Epithelial cell of proximal tubule (primary cell): ENCODE results near the gene LRP5. TPM values are rescaled to one million over a fixed set of nuclear protein-coding genes. Genes with fewer than 3 reads are reported as not detected.

Experiments
- DNase-seq: peaks from one replicate; pipeline ENCODE4 v3.0.0-alpha.2; 2011; ENCODE audit warnings: low read depth
- H3K4me3 ChIP-seq: 2 replicates; pipeline ENCODE4 v1.5.1; 2011; ENCODE audit warnings: low read depth, mild to moderate bottlenecking, low read length
- CTCF ChIP-seq: conservative IDR thresholded peaks from 2 replicates; pipeline ENCODE4 v1.5.1; 2012; ENCODE audit warnings: low read depth, mild to moderate bottlenecking, low read length
- total RNA-seq: library from RNA; depleted of rRNA; stranded (reverse); fragments of >200 nt; gene quantifications from 2 replicates; pipeline ENCODE4 v1.2.3, GENCODE V29; 2015

The LRP5 gene
- total RNA-seq, 1 donor from 2014 or later, result 22.4 TPM

DNA sequence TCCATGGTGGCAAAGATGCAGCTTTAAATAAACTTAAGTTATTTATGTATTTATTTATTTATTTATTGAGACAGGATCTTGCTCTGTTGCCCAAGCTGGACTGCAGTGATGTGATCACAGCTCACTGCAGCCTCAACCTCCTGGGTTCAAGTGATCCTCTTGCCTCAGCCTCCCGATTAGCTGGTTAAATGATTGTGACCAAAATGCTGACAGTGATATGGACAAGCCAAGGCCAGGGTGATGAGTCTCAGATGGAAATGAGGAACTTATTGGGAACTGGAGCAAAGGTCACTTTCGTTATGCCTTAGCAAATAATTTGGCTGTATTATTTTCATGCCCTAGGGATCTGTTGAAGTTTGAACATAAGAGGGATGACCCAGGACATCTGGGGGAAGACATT lies 9.3 kb upstream of the LRP5 start:
- H3K4me3 ChIP-seq, result no peak overlapping the region
- no peak for TF ChIP-seq CTCF
- no peak for DNase-seq

- DNase-seq, result no peak
- no peak for TF ChIP-seq CTCF
- no peak overlapping the region for H3K4me3 ChIP-seq
These were observed 8.2 kb upstream of the LRP5 start for GRCh38 chr11:68303982-68304780.

DNA sequence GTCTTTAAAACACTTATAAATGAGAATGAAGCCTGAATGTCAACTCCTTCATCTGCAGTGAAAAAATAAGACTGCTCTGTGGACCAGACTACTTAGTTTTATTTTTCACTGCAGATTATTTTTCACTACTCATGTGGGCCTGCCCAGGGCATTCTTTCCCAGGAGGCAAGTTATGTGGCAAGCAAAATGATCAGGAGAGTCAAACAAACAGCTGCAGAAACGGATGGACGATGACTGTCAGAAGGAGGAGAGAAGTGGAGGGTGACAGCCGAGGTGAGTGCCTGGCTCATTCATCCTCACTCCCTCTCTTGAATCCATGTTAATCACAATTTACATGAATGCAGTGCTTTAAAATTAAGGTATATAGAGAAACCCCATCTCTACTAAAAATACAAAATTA lies 5.8 kb upstream of the LRP5 start:
- no peak for TF ChIP-seq CTCF
- H3K4me3 ChIP-seq, result no peak overlapping the region
- DNase-seq, result no peak

- no peak for TF ChIP-seq CTCF
- no peak for DNase-seq
- H3K4me3 ChIP-seq, result no peak overlapping the region
These were observed 4.3 kb upstream of the LRP5 start for GRCh38 chr11:68308068-68308467.

DNA sequence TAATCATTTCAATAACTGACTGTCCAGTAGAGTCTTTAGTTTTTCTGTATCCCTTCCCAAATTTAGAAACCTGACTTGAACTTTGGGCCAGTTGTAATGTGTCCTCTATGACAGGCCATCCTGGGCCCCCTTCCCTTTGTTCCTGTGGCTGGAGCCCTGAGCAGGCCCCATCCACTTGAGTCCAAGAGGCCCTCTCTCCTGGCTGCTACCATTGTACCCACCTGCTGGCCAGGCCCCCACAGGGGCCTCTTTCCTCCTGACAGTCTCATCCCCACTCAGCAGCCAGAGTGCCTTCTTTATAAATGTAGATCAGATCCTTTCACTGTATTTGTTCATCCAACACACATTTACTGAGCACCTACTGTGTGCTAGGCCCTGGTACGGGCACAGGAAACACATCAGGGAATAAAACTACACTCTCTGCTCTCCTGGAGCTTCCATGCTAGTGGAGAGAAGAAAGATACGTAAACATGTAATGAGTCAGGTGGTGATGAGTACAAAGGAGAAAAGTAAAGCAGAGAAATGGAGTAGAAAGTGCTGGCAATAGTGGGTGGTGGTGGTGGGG lies 2.7 kb upstream of the LRP5 start:
- no peak overlapping the region for H3K4me3 ChIP-seq
- TF ChIP-seq CTCF, result no peak
- no peak for DNase-seq

GRCh38 chr11:68311160-68312116 lies 953 bp upstream of the LRP5 start:
- DNase-seq, result no peak
- TF ChIP-seq CTCF, result no peak
- H3K4me3 ChIP-seq, result peak overlapping the region; percentile 45
